ENCODE measurements around the gene C3orf18. TPM values are rescaled to one million over a fixed set of nuclear protein-coding genes. Genes with fewer than 3 reads are reported as not detected.

Gene C3orf18
- total RNA-seq, 1 donor from 2014 or later = 12.7 TPM

DNA sequence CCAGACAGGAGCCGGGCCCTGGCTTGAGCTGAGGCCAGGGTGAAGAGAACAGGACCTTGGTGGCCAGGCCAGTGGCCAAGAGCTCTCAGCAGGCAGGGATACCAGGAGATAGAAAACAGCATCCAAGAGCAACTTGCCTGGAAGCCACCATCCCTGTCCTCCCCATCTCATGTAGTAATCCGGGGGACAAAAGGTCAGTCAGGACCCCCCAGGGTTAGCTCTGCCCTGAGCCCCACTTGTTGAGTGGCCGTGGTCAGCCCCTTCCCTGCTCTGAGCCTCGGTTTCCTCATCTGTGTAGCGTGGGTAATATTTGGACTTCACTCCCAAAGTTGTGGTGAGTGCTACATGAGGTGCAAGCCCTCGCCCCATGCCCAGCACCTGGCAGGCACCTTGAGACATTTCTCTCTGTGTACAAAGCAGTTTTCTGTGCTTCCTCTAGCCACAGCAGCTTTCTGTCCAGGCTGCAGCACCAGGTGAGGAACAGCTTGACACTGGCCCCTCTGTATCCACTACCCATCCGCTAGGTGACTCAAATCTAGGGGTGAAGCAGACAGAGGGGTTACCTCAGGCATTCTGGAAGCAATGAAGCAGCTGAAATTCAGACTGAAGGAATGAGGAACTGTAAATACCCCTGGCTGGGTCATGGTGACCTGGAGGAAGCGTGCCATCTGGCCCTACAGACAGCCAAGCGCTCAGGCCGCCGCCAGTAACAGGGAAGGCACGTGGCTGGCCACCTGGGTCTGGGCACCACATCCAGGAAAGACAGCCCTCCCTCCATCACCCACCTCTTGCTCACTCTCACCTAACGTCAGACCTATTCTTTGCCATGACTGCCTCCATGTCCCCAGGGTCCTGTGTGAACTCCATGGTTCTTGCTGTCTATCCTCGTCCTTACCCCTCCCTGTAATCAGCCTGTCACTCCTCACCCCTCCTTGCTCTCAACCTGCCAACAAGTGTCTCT, 37.4 kb upstream of the C3orf18 start:
- Mint-ChIP-seq H3K4me3 (no peak overlapping the region), H3K36me3 (ENCODE audit: low read depth) (no peaks in the 10 kb centered on the region), H3K27me3 (ENCODE audit: low read depth) (no peaks in the 10 kb centered on the region), H3K27ac (ENCODE audit: unreplicated experiment) (peak overlapping the region; percentile 92), H3K9me3 (no peaks in the 10 kb centered on the region), H3K4me1 (peaks cover 5% of the 10 kb centered on the region)
- DNase-seq (ENCODE audit: low read depth, low spot score) = no peak
- TF ChIP-seq, protein P1, sequence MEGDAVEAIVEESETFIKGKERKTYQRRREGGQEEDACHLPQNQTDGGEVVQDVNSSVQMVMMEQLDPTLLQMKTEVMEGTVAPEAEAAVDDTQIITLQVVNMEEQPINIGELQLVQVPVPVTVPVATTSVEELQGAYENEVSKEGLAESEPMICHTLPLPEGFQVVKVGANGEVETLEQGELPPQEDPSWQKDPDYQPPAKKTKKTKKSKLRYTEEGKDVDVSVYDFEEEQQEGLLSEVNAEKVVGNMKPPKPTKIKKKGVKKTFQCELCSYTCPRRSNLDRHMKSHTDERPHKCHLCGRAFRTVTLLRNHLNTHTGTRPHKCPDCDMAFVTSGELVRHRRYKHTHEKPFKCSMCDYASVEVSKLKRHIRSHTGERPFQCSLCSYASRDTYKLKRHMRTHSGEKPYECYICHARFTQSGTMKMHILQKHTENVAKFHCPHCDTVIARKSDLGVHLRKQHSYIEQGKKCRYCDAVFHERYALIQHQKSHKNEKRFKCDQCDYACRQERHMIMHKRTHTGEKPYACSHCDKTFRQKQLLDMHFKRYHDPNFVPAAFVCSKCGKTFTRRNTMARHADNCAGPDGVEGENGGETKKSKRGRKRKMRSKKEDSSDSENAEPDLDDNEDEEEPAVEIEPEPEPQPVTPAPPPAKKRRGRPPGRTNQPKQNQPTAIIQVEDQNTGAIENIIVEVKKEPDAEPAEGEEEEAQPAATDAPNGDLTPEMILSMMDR (conservative IDR thresholded peaks at IDR 0.05) = no peak

DNA sequence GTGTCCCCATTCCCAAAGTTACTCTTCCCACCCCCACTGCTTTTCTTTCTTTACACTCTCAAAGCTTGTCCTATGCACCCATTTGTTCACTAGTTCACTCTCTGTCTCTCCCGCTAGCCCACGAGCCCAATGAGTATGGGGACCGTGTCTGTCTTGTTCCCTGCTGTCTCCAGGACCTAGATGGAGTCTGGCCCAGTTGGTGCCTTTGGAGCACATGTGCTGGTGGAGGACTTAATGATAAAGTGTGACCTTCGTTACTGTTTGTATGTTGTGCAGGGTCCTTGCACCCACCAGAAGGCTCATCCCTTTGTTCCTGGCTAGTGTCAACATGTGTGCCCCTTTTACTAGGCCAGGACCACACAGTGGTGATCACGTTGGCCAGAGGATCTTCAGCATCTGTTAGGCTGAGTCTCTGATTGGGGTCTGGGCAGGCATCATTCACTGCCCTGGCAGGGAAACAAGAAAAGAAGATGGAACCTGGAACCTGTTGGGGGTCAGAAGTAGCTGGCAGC, 36.6 kb upstream of the C3orf18 start:
- TF ChIP-seq, protein P1 (conservative IDR thresholded peaks at IDR 0.05) = no peak
- no peaks in the 10 kb centered on the region for H3K9me3 Mint-ChIP-seq
- no peak overlapping the region for H3K4me3 Mint-ChIP-seq
- H3K27ac Mint-ChIP-seq (ENCODE audit: unreplicated experiment) = peak overlapping the region; percentile 68
- H3K36me3 Mint-ChIP-seq (ENCODE audit: low read depth) = no peaks in the 10 kb centered on the region
- H3K27me3 Mint-ChIP-seq (ENCODE audit: low read depth) = no peaks in the 10 kb centered on the region
- H3K4me1 Mint-ChIP-seq = peaks cover 5% of the 10 kb centered on the region
- no peak for DNase-seq (ENCODE audit: low read depth, low spot score)

DNA sequence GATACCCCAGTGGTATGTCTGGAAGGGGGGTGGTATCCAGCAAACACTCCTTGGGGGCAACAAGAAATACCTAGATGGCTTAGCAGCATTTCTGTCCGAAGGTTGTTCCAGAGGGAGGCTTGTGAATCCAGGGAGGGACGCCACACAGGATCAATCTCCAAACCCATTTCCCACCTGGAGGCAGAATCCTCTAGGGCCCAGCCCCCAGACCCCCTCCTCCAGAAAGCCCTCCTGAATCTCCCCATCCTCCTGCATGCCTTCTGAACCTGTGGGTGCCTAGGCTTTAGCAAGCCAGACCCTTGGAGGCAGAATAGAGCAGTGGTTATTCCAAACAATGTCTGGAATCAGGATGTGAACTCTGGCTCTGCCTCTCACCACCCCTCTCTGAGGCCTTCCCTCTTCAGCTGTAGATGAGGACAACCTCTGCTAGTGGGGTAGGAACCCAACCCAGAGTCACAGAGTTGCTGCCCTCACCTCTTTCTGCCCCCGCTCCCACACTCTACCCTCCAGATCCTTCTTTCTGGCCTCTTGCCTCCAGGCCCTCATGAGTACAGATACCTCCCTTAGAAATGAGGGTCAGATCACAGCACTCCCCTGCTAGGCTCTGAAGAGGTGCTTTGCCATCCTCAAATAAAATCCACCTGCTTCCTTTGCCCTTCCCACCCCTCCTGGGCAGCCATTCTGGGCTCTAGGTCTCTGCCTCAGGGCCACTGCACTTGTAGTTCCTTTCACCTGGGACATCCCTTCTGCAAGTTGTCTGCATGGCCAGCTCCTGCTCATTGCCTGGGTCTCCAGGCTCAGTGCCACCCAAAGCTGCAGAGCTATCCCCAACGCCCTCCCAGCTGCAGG, 35.9 kb upstream of the C3orf18 start:
- DNase-seq (ENCODE audit: low read depth, low spot score) = no peak
- TF ChIP-seq, protein P1 (conservative IDR thresholded peaks at IDR 0.05) = no peak
- H3K4me3 Mint-ChIP-seq = peak overlapping the region; percentile 4
- peak overlapping the region; percentile 23 for H3K27ac Mint-ChIP-seq (ENCODE audit: unreplicated experiment)
- H3K36me3 Mint-ChIP-seq (ENCODE audit: low read depth) = no peaks in the 10 kb centered on the region
- peaks cover 5% of the 10 kb centered on the region for H3K4me1 Mint-ChIP-seq
- H3K9me3 Mint-ChIP-seq = no peaks in the 10 kb centered on the region
- H3K27me3 Mint-ChIP-seq (ENCODE audit: low read depth) = no peaks in the 10 kb centered on the region

DNA sequence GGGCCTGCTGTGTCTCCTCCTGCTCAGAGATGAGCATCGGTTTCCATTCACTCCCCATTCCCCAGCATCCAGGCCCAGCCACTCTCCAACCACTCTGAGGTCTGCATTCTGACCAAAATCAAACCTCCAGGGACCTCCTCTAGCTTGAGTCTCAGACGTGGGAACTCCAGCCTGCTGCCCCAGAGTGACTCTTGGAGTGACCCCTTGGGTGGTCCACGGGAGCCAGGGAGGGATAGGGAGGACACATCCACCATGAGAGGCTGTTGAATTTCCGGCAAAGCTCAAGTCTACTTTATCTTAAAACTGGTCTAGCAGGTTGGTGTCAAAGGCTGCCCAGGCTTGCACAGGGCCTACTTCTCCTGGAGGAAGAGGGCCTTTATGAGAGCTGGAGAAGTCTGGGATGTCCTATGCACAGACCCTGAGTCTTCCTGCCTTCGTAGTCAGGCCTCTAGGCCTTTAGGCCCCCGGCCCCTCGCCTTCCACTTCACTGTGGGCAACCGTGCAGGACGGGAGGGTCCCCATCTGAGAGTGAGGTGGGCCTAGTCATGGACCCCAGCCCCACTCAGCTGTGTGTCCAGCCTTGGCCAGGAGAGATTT, 35.1 kb upstream of the C3orf18 start:
- TF ChIP-seq, protein P1 (conservative IDR thresholded peaks at IDR 0.05) = no peak
- Mint-ChIP-seq H3K4me3 (no peak overlapping the region), H3K9me3 (no peaks in the 10 kb centered on the region), H3K27me3 (ENCODE audit: low read depth) (no peaks in the 10 kb centered on the region), H3K36me3 (ENCODE audit: low read depth) (no peaks in the 10 kb centered on the region), H3K27ac (ENCODE audit: unreplicated experiment) (peak overlapping the region; percentile 67), H3K4me1 (peaks cover 5% of the 10 kb centered on the region)
- DNase-seq (ENCODE audit: low read depth, low spot score) = no peak

Data from neural crest cell (in vitro differentiated cells).